Activated B cell treated with CpG ODN at 0.5 μM for 24 hours (primary cell): ENCODE results near the gene VSTM2B. TPM values are rescaled to one million over a fixed set of nuclear protein-coding genes. Genes with fewer than 3 reads are reported as not detected.
A peak's percentile ranks its signal among the peaks of the same experiment; 100 is the strongest.

Experiments
- ATAC-seq: fragments of 200-7000 bp; cut with Tn5 transposase; one replicate; pipeline ENCODE4 v1.10.0; 2021; ENCODE audit warnings: low read depth, mild to moderate bottlenecking, moderate library complexity
- CTCF ChIA-PET: fragments of 350-600 bp; sonication (Branson Sonifier 250); formaldehyde crosslinking; loops from one replicate; lab custom pipeline; 2021; ENCODE audit warnings: antibody characterized with exemption; lab: Charles Lee
- POLR2A ChIA-PET: fragments of 350-600 bp; sonication (Branson Sonifier 250); formaldehyde crosslinking; loops from one replicate; lab custom pipeline; 2021; ENCODE audit warnings: antibody characterized with exemption; lab: Charles Lee
- DNase-seq: peaks from one replicate; pipeline ENCODE4 v3.0.0; 2022
- H3K27ac Mint-ChIP-seq: one replicate; pipeline ENCODE4 v1.8.0; 2020; ENCODE audit warnings: mixed read lengths
- H3K27me3 Mint-ChIP-seq: one replicate; pipeline ENCODE4 v1.8.0; 2021; ENCODE audit warnings: mixed read lengths
- H3K36me3 Mint-ChIP-seq: one replicate; pipeline ENCODE4 v1.8.0; 2021; ENCODE audit warnings: low read depth, mixed read lengths
- H3K4me1 Mint-ChIP-seq: one replicate; pipeline ENCODE4 v1.8.0; 2021; ENCODE audit warnings: mixed read lengths
- H3K4me3 Mint-ChIP-seq: one replicate; pipeline ENCODE4 v1.8.0; 2020; ENCODE audit warnings: mild to moderate bottlenecking, mixed read lengths
- H3K9me3 Mint-ChIP-seq: one replicate; pipeline ENCODE4 v1.8.0; 2020; ENCODE audit warnings: mixed read lengths
- CTCF ChIP-seq: fragments of 200-600 bp; IDR thresholded peaks from one replicate; pipeline ENCODE4 v1.8.0; 2022; ENCODE audit warnings: antibody characterized with exemption, mild to moderate bottlenecking
- intact Hi-C: fragments of 100-400 bp; cut with micrococcal nuclease; formaldehyde crosslinking; loops from one replicate; pipeline ENCODE4 v1.15.1; 2024
- total RNA-seq: library from RNA; stranded (reverse); gene quantifications from 2 replicates; pipeline ENCODE4 v1.2.3, GENCODE V29; 2022

Gene VSTM2B
- total RNA-seq, 1 donor from 2014 or later: not detected

GRCh38 chr19:29596885-29597525 is 71.2 kb downstream of the VSTM2B start:
- intact Hi-C loops: no loop called here
- Mint-ChIP-seq H3K4me3 (no peak overlapping the region), H3K9me3 (no peaks in the 10 kb centered on the region), H3K36me3 (no peaks in the 10 kb centered on the region), H3K4me1 (no peaks in the 10 kb centered on the region), H3K27me3 (peaks cover 30% of the 10 kb centered on the region), H3K27ac (no peak overlapping the region)
- no peak for TF ChIP-seq CTCF
- POLR2A ChIA-PET: no interaction called here
- DNase-seq: no peak
- CTCF ChIA-PET: no interaction called here
- ATAC-seq: no peak

- no peak for TF ChIP-seq CTCF
- DNase-seq (no peak), ATAC-seq (no peak)
- no peaks in the 10 kb centered on the region for H3K4me1 Mint-ChIP-seq
- intact Hi-C loops: no loop called here
- no peaks in the 10 kb centered on the region for H3K36me3 Mint-ChIP-seq
- H3K27ac Mint-ChIP-seq: no peak overlapping the region
- no peaks in the 10 kb centered on the region for H3K9me3 Mint-ChIP-seq
- ChIA-PET POLR2A (no interaction called here), CTCF (no interaction called here)
- H3K27me3 Mint-ChIP-seq: peaks cover 22% of the 10 kb centered on the region
- H3K4me3 Mint-ChIP-seq: no peak overlapping the region
Observed at GRCh38 chr19:29598036-29598435, 72.2 kb downstream of the VSTM2B start.

DNA sequence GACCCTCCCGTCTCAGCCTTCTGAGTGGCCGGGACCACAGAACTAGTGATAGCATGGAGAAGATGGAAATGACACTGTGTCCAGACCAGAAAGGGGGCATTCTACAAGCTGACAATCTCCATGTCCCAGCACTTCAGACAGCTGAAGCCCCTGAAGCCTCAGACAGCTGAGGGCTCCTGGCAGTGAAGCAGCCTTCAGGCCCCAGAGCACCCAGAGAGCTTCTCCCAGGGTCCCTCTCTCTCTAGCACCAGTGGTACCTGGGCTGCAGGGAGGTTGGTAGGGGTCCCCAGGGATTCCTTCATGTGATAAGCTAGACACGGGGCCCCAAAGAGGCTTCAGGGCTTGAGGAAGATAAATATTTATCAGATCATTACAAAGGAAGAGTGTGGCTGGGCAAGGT is 72.7 kb downstream of the VSTM2B start:
- ATAC-seq (no peak), DNase-seq (no peak)
- Mint-ChIP-seq H3K36me3 (no peaks in the 10 kb centered on the region), H3K9me3 (no peaks in the 10 kb centered on the region), H3K27me3 (peaks cover 21% of the 10 kb centered on the region), H3K27ac (no peak overlapping the region), H3K4me1 (no peaks in the 10 kb centered on the region), H3K4me3 (no peak overlapping the region)
- ChIA-PET CTCF (no interaction called here), POLR2A (no interaction called here)
- intact Hi-C loops: no loop called here
- TF ChIP-seq CTCF: no peak

GRCh38 chr19:29603308-29603707 is 77.5 kb downstream of the VSTM2B start:
- DNase-seq (no peak), ATAC-seq (no peak)
- Mint-ChIP-seq H3K27ac (no peak overlapping the region), H3K9me3 (no peaks in the 10 kb centered on the region), H3K4me3 (no peak overlapping the region), H3K4me1 (peaks cover 15% of the 10 kb centered on the region), H3K36me3 (peaks cover 12% of the 10 kb centered on the region), H3K27me3 (no peaks in the 10 kb centered on the region)
- ChIA-PET CTCF (no interaction called here), POLR2A (no interaction called here)
- TF ChIP-seq CTCF: no peak
- intact Hi-C loops: no loop called here

DNA sequence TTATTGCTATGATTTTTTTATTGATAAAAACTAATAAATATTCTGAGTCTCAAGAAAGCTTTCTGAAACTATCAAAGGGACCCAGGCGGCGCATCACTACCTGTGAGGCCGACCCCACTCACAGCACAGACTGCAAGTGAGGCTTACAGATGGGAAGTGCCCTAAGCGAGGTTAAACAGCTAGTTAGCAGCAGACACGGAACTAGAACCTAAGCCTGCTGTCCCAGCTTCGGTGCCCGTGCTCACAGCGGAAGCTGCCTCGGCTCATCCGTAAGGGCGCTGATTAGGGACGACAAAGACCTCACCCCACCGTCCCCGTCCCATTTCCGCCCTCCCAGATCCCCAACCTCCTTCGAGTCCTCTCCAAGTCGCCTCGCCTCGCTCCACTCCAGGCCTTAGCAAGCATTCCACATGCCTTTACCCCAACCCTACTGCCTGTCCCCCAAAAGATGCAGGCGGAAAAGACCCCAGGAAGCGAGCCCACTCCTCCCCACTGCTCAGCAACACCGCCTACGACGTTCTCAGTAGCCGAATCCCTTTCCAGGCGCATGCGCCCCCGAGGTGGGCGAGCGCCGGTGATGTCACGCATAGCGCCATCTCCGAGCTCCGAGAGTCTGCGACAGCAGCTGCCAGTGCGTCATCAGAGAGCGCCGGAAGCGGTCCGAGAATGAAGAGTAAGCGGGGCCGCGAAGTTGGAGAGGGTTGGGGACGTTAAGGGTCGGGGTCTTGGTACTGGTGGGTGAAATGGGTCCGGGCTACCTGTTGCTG is 80.0 kb downstream of the VSTM2B start, which contains the start of gene POP4:
POP4 (plus strand) TSS at position 631 of the 767 bp plus-strand sequence; CDS start at position 667, 36 bp downstream.
- peak within 1 kb of the TSS; percentile 100 for H3K27ac Mint-ChIP-seq
- peaks cover 20% of the 10 kb centered on the region for H3K4me1 Mint-ChIP-seq
- H3K27me3 Mint-ChIP-seq: no peaks in the 10 kb centered on the region
- peaks cover 33% of the 10 kb centered on the region for H3K36me3 Mint-ChIP-seq
- H3K4me3 Mint-ChIP-seq: peak within 1 kb of the TSS; percentile 100
- ATAC-seq (peak; percentile 76), DNase-seq (peak; percentile 97)
- H3K9me3 Mint-ChIP-seq: no peaks in the 10 kb centered on the region
- ChIA-PET CTCF (interaction anchor here (1.0 to 3.3 kb wide), 6 partner anchors 59 to 110 kb away, joined by 3 to 45 read pairs (median 8); partner anchors contain the start of genes C19orf12 and PLEKHF1), POLR2A (interaction anchor here (0.6 to 4.2 kb wide), 29 partner anchors 9 to 1812 kb away, joined by 3 to 101 read pairs (median 5); partner anchors contain the start of genes C19orf12, PLEKHF1 and URI1)
- intact Hi-C loops: loop anchor here (1.0 to 5.0 kb wide), 6 partner anchors 59 to 1814 kb away; partner anchors contain the start of genes CCNE1, PLEKHF1 and URI1
- no peak for TF ChIP-seq CTCF
